GM12865 (cell line): ENCODE measurements around the gene CLDN22.
A peak's percentile ranks its signal among the peaks of the same experiment; 100 is the strongest.

Experiments used
- DNase-seq: peaks from one replicate; pipeline ENCODE4 v3.0.0; 2010; ENCODE audit warnings: low read depth
- H3K4me3 ChIP-seq: 2 replicates; pipeline ENCODE4 v1.5.1; 2011; ENCODE audit warnings: mild to moderate bottlenecking, low read depth, low read length, control low read depth
- CTCF ChIP-seq: IDR thresholded peaks from 2 replicates; pipeline ENCODE4 v1.5.1; 2011; ENCODE audit warnings: low read length, control low read depth, low read depth, inconsistent platforms; ENCODE audit not compliant: insufficient read depth; ENCODE audit errors: missing control alignments

Gene CLDN22

GRCh38 chr4:183299464-183299863, 20.6 kb downstream of the CLDN22 start:
- TF ChIP-seq CTCF, result no peak
- DNase-seq, result no peak
- H3K4me3 ChIP-seq, result no peak overlapping the region

- peak; percentile 61 for DNase-seq
- H3K4me3 ChIP-seq, result no peak overlapping the region
- TF ChIP-seq CTCF, result no peak
Measured at GRCh38 chr4:183297675-183298074, 22.4 kb downstream of the CLDN22 start.

GRCh38 chr4:183295711-183296110, 24.4 kb downstream of the CLDN22 start:
- no peak for DNase-seq
- TF ChIP-seq CTCF, result no peak
- H3K4me3 ChIP-seq, result no peak overlapping the region

GRCh38 chr4:183291070-183291469, 29.0 kb downstream of the CLDN22 start:
- no peak overlapping the region for H3K4me3 ChIP-seq
- TF ChIP-seq CTCF, result no peak
- DNase-seq, result no peak

GRCh38 chr4:183289688-183290087, 30.4 kb downstream of the CLDN22 start:
- no peak for DNase-seq
- no peak for TF ChIP-seq CTCF
- H3K4me3 ChIP-seq, result no peak overlapping the region

GRCh38 chr4:183288955-183289354, 31.1 kb downstream of the CLDN22 start:
- TF ChIP-seq CTCF, result no peak
- H3K4me3 ChIP-seq, result no peak overlapping the region
- DNase-seq, result no peak

GRCh38 chr4:183287677-183288076, 32.4 kb downstream of the CLDN22 start:
- H3K4me3 ChIP-seq, result no peak overlapping the region
- DNase-seq, result no peak
- no peak for TF ChIP-seq CTCF
